Ureter (tissue), 1 donor: Measurements from ENCODE around the gene ERP29. TPM values are rescaled to one million over a fixed set of nuclear protein-coding genes. Genes with fewer than 3 reads are reported as not detected.
"Not testable (repeated sequence)": the region's sequence is repeated elsewhere in the genome, so short reads cannot be mapped to it uniquely, and the experiment has no call there.

Experiments used
- DNase-seq: peaks from one replicate; pipeline ENCODE4 v3.0.0-alpha.2; 2020; ENCODE audit warnings: low spot score
- total RNA-seq: library from RNA; stranded (reverse); gene quantifications from one replicate; pipeline ENCODE4 v1.2.4, GENCODE V29; 2023
- donor health status: DM: yes; HTN: yes; CAD: no.

Gene ERP29
- total RNA-seq, 1 donor from 2014 or later, result 115 TPM

DNA sequence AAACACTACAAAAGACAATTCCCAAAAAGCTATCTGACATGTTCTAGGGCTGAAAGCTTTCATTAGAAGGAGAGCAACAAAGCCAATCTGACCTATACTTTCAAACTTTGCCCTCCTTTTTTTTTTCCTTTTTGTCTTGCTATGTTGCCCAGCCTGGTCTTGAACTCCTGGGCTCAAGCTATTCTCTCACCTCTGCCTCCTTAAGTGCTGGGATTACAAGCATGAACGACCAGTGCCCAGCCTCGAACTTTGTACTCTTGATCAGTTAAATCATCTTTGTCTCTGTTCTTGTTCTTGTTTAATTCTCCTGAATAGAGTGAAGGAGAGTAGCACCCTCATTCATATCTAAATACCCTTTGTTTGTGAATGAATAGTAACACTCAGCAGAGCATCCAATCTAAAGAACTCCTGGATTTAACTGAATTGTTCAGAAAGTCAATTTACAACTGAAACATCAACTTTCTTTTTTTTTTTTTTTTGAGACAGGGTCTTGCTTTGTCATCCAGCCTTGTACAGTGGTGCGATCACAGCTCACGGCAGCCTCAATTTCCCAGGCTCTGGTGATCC, 22.1 kb downstream of the ERP29 start:
- DNase-seq, result no peak

DNA sequence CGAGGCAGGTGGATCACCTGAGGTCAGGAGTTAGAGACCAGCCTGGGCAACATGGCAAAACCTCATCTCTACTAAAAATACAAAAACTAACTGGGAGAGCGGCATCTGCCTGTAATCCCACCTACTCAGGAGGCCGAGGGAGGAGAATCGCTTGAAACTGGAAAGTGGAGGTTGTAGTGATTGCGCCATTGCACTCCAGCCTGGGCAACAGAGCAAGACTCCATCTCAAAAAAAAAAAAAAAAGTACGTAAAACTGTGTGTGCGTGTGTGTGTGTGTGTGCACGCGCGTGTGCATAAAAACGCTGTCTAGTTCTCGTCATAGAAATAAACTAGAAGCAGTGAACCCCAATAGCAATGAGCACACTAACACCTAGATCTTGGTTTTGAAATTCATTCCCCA, 23.4 kb downstream of the ERP29 start:
- not testable (repeated sequence) for DNase-seq

DNA sequence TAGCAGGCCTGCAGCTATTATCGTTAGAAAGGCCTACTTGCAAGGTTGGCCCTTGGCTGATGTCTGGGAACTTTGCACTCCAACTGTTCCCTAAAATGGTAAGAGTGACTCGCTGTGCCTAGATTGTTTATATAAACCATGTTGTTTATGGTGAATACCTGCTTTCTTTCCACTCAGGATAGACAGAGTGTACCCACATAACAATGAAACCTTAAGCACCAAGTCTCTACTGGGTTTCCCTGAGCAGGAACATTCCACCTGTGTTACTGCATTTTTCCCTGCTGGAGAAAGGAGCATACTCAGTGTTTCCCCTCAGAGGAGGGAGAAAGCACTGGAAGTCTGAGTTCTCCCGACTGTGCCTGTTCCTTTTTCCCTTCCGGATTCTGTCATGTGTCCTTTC, 32.8 kb downstream of the ERP29 start:
- no peak for DNase-seq

DNA sequence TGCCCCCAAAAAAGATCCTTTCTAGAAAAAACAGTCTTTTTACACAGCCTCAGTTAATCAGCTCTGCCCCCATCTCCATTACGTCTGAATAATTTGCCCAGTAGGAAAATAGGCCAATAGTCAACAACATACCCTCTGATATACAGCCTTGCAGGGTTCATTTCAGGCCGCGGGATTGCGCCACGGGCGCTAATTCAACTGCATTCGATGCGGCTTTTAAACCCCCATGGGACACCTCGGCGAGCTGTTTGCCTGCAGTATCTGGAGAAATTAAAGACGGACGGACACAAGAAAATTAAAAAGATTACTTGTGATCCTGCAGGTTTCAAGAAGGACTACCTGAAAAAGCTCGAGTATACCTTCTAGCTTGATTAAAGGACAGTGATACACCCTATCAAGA, 36.1 kb downstream of the ERP29 start:
- no peak for DNase-seq

DNA sequence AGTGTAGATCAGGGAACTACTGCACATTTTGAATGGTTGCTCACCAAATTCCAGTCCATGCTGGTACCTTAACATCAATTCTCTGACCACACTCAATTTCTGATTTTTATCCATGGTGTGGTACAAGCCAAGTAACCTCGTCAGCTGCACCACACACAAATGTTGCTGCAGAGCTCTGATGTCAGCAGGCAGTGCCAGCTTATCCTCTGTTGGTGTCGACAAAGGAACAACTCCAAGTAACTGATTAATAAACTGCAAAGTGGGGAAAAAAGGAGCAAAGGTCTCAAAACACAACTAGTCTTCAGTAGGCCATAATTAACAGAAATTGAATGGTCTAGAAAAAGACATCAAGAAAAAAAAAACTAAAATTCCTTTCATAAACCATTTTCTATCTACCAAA, 47.9 kb downstream of the ERP29 start:
- DNase-seq, result no peak

DNA sequence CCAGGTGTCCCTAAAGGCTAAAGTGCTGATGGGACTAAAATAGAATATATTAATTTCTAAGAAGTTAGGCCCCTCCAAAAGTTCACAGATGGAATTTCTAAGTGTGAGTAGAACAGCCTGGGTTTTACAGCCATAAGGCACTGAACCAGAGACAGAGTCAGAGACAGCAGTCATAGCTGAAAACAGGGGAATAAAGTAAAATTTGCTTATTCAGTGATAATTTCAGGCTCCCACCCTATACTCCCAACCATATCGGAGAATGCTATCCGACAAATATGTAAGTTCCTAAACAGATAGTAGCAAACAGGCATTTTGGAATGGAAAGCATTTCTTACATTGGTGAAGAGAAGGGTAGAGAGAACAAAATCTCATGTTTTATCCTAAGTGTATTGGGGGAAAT, 50.0 kb downstream of the ERP29 start:
- DNase-seq, result no peak

DNA sequence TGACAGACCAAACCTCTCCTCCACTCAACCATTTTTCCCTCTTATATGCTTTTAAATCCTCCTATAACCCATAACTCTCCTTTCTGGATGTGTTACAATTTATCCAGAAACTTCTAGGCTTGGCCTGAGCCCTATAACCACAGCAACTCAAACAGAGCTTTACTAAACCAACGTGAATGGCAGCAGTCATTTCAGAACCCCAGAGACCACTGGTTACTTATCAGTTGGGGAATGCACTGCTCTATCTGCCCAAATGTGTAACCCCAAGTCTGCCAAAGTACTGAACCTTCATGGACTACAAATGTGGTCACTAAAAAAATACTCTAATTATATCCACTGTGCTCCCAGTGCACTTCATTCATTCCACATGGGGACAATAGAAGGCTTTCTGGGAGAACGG, 53.3 kb downstream of the ERP29 start:
- DNase-seq, result no peak

Other genes starting within 250 kb of the ERP29 start
- 66.9 TPM for gene ALDH2, start 246.5 kb upstream of the ERP29 start, total RNA-seq
- 68.3 TPM for gene MAPKAPK5, start 171.2 kb upstream of the ERP29 start, total RNA-seq
- 19.7 TPM for gene TMEM116, start 261 bp upstream of the ERP29 start, total RNA-seq
- 60.0 TPM for gene NAA25, start 95.4 kb downstream of the ERP29 start, total RNA-seq
- 37.0 TPM for gene TRAFD1, start 112.1 kb downstream of the ERP29 start, total RNA-seq